ENCODE data around the gene ATF2. TPM values are rescaled to one million over a fixed set of nuclear protein-coding genes. Genes with fewer than 3 reads are reported as not detected.

The ATF2 gene, protein sequence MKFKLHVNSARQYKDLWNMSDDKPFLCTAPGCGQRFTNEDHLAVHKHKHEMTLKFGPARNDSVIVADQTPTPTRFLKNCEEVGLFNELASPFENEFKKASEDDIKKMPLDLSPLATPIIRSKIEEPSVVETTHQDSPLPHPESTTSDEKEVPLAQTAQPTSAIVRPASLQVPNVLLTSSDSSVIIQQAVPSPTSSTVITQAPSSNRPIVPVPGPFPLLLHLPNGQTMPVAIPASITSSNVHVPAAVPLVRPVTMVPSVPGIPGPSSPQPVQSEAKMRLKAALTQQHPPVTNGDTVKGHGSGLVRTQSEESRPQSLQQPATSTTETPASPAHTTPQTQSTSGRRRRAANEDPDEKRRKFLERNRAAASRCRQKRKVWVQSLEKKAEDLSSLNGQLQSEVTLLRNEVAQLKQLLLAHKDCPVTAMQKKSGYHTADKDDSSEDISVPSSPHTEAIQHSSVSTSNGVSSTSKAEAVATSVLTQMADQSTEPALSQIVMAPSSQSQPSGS
- total RNA-seq: 21.3 and 23.5 TPM in 2 replicates

DNA sequence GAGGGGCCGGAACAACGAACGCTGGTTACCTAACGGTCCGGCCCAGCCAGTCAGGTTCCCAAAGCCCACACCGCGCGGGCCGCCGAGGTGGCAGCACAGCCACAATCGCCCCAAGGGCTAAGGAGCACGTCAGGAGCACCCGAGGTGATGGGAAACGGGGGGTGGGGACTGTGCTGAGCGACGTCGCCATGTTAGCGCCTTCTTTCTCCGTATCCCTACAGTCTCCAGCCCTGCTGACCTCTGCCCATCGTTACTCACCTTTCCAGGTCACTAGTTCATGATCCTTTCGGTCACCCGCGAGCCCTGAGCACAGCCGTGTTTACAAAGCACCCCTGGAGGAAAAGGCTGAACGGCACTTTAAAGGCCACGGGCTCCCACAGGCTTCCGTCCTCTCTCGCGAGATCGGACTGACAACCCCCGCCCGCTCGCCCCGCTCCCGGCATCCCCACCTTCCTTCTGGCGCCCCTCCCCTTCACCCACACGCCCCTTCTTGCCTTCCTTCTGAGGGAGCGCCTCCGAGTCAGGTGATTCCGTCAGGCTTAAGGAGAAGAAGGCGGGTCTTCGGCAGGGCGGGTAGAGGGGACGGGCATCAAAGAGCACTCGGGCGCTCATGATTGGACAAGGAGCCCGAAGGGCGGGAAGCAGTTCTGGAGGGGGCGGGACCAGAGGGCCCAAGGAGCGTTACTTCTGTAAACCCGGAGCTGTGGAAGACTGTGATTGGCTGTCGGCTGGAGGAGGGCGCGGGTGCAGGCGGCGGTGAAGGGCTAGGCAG, at the start of gene ATF2:
TSS of gene ATF2 (minus strand) at position 412 of the 772 bp plus-strand sequence. CDS start 31,760 bp downstream, outside the sequence.

GRCh38 chr2:175181104-175181876, 13.3 kb upstream of the ATF2 start, which contains the start of gene ATP5MC3:
Gene ATP5MC3, minus strand, starts transcription at chr2:175181710. Its CDS starts 317 bp downstream, at chr2:175181393.

Other genes starting within 250 kb of the ATF2 start
- gene CHN1, start 162.8 kb downstream of the ATF2 start, total RNA-seq: 10.8 and 18.7 TPM in 2 replicates
- gene ATP5MC3, start 13.5 kb upstream of the ATF2 start, total RNA-seq: 129 and 183 TPM in 2 replicates